GM12878 (cell line): ENCODE results near the gene EYS. TPM values are rescaled to one million over a fixed set of nuclear protein-coding genes. Genes with fewer than 3 reads are reported as not detected.

Experiments used
- ATAC-seq: fragments of 200-7000 bp; cut with Tn5 transposase; 3 replicates; pipeline ENCODE4 v1.9.1; 2020; ENCODE audit warnings: mild to moderate bottlenecking, moderate library complexity
- BruUV-seq: library from RNA; stranded (reverse); fragments of 400-500 nt; replicated peaks from 2 replicates; lab custom pipeline; 2021; lab: Mats Ljungman, UMichigan
- CTCF ChIA-PET: fragments of 300-600 bp; sonication (Branson Sonifier 250); formaldehyde crosslinking; extraction: SDS; loops from one replicate; lab custom pipeline; 2021; ENCODE audit warnings: inconsistent platforms; lab: Yijun Ruan, JAX
- POLR2A ChIA-PET: fragments of 350-600 bp; formaldehyde crosslinking; extraction: SDS; loops from one replicate; lab custom pipeline; 2021; ENCODE audit warnings: inconsistent platforms; lab: Charles Lee
- RAD21 ChIA-PET: fragments of 300-600 bp; sonication (Branson Sonifier 250); formaldehyde crosslinking; loops from one replicate; lab custom pipeline; 2023; ENCODE audit warnings: antibody characterized with exemption; ENCODE audit not compliant: unreplicated experiment; lab: Charles Lee
- SMC1A ChIA-PET: fragments of 300-600 bp; sonication (Branson Sonifier 250); formaldehyde crosslinking; loops from one replicate; lab custom pipeline; 2023; ENCODE audit not compliant: unreplicated experiment, uncharacterized antibody; lab: Charles Lee
- DNase-seq: peaks from one replicate; pipeline ENCODE4 v3.0.0-alpha.2; 2011; ENCODE audit warnings: low read depth, low spot score
- FAIRE-seq: peaks from 3 replicates; lab custom pipeline; 2011; peaks lifted over from hg19 to GRCh38; lab: Jason Lieb, UNC
- H2AFZ ChIP-seq: 2 replicates; pipeline ENCODE4 v1.6.0; 2011; ENCODE audit warnings: low read depth, low read length, control low read depth; ENCODE audit not compliant: control insufficient read depth
- H3K27ac ChIP-seq: 2 replicates; pipeline ENCODE4 v1.5.1; 2011; ENCODE audit warnings: control low read depth; ENCODE audit not compliant: control insufficient read depth, insufficient read depth
- H3K27me3 ChIP-seq, 2 experiments: replicated peaks in 1 of 2; 2 replicates each; pipeline versions ENCODE4 v1.6.0 to v1.6.1; 2011; ENCODE audit warnings: low read length in 1 of 2; ENCODE audit not compliant: control insufficient read depth in 2 of 2, insufficient read depth in 2 of 2
- H3K36me3 ChIP-seq, 2 experiments: 2 replicates each; pipeline ENCODE4 v1.5.1; 2011; ENCODE audit warnings: low read length in 1 of 2; ENCODE audit not compliant: control insufficient read depth in 2 of 2, insufficient read depth in 2 of 2
- H3K4me1 ChIP-seq: 2 replicates; pipeline ENCODE4 v1.6.1; 2011; ENCODE audit warnings: mild to moderate bottlenecking, low read length, moderate library complexity, mixed read lengths; ENCODE audit not compliant: control insufficient read depth, insufficient read depth
- H3K4me2 ChIP-seq: 2 replicates; pipeline ENCODE4 v1.6.0; 2011; ENCODE audit warnings: control low read depth; ENCODE audit not compliant: control insufficient read depth, insufficient read depth
- H3K4me3 ChIP-seq: fragments of 200-600 bp; sonication (generic); 2 replicates; pipeline ENCODE4 v1.5.1; 2016
- H3K79me2 ChIP-seq: 2 replicates; pipeline ENCODE4 v1.6.0; 2011; ENCODE audit warnings: low read length; ENCODE audit not compliant: control insufficient read depth, insufficient read depth
- H3K9ac ChIP-seq: 2 replicates; pipeline ENCODE4 v1.8.0; 2011; ENCODE audit warnings: low read length, control low read depth, mixed read lengths; ENCODE audit not compliant: control insufficient read depth, insufficient read depth
- H3K9me3 ChIP-seq: replicated peaks from 3 replicates; pipeline ENCODE4 v1.5.1; 2011; ENCODE audit warnings: mild to moderate bottlenecking, low read length; ENCODE audit not compliant: control insufficient read depth, insufficient read depth
- H4K20me1 ChIP-seq: 2 replicates; pipeline ENCODE4 v1.6.0; 2011; ENCODE audit not compliant: control insufficient read depth, insufficient read depth
- CBFB ChIP-seq: IDR thresholded peaks from 2 replicates; pipeline ENCODE4 v1.6.1; 2016; ENCODE audit warnings: antibody characterized with exemption, low read depth
- CHD4 ChIP-seq: fragments of 200-600 bp; sonication (generic); IDR thresholded peaks from 2 replicates; pipeline ENCODE4 v1.6.1; 2016; ENCODE audit warnings: mild to moderate bottlenecking
- IKZF2 ChIP-seq, 2 experiments: fragments of 450-650 bp; IDR thresholded peaks; 2 replicates each; pipeline ENCODE4 v1.6.1; 2017; ENCODE audit warnings: mild to moderate bottlenecking in 2 of 2, moderate library complexity in 2 of 2
- JUND ChIP-seq: IDR thresholded peaks from 2 replicates; pipeline ENCODE4 v1.6.1; 2012; ENCODE audit warnings: low read depth, mild to moderate bottlenecking, low read length, improper control_type of control experiment, moderate library complexity
- KAT2A ChIP-seq: conservative IDR thresholded peaks from 2 replicates; pipeline ENCODE4 v1.6.1; 2011; ENCODE audit warnings: low read depth, low read length; ENCODE audit not compliant: control insufficient read depth
- NBN ChIP-seq: fragments of 450-650 bp; IDR thresholded peaks from 2 replicates; pipeline ENCODE4 v1.6.1; 2016
- POLR2A ChIP-seq: IDR thresholded peaks from 2 replicates; pipeline ENCODE4 v1.6.1; 2011; ENCODE audit warnings: low read depth, mild to moderate bottlenecking, low read length
- RAD21 ChIP-seq: IDR thresholded peaks from 2 replicates; pipeline ENCODE4 v1.6.1; 2011; ENCODE audit warnings: mild to moderate bottlenecking, low read depth, low read length, moderate library complexity; ENCODE audit not compliant: insufficient read depth
- SREBF2 ChIP-seq: IDR thresholded peaks from 2 replicates; pipeline ENCODE4 v1.6.1; 2012; ENCODE audit warnings: mild to moderate bottlenecking, low read length
- ZNF24 ChIP-seq: fragments of 450-650 bp; IDR thresholded peaks from 2 replicates; pipeline ENCODE4 v1.6.1; 2017; ENCODE audit warnings: antibody characterized with exemption, mild to moderate bottlenecking
- WGBS: methylation state at CpG from one replicate; pipeline ENCODE4 v1.1.6; 2016; ENCODE audit warnings: low lambda C conversion rate; ENCODE audit not compliant: insufficient replicate concordance, insufficient coverage; ENCODE audit errors: missing lambda C conversion rate; 5-methylcytosine and 5-hydroxymethylcytosine counted together
- in situ Hi-C: fragments of 300-500 bp; cut with MboI; formaldehyde crosslinking; loops from 9 replicates; pipeline ENCODE4 v1.14.3; 2018; ENCODE audit warnings: mixed read lengths
- intact Hi-C: fragments of 100-400 bp; cut with micrococcal nuclease; formaldehyde crosslinking; loops from one replicate; pipeline ENCODE4 v1.14.2; 2022; ENCODE audit not compliant: unreplicated experiment
- polyA plus RNA-seq, 11 experiments: library from polyadenylated mRNA; depleted of rRNA in 4 of 11; unstranded in 6 of 11; stranded (reverse) in 5 of 11; fragments of >200 nt; fragmentation: Nextera tagmentation in 4 of 11; fragmentation: Illumina TruSeq in 1 of 11; extraction: Ambion mirVana in 4 of 11; extraction: Trizol in 1 of 11; gene quantifications; 1 replicate in 1 of 11; 2 replicates in 10 of 11; pipeline versions ENCODE4 v1.2.1 to v1.2.3, GENCODE V29; 2011 to 2016; ENCODE audit warnings: inconsistent platforms in 2 of 11, missing spikeins in 2 of 11, low read depth in 1 of 11
- total RNA-seq, 4 experiments: library from RNA; depleted of rRNA in 3 of 4; stranded (reverse); fragments of >200 nt in 3 of 4; fragmentation: Illumina TruSeq in 1 of 4; extraction: Trizol in 1 of 4; gene quantifications; 2 replicates each; pipeline versions ENCODE4 v1.2.1 to v1.2.3, GENCODE V29; 2013 to 2021
- TF ChIP-seq, protein P1 (sequence below): fragments of 150-350 bp; IDR thresholded peaks from 2 replicates; pipeline ENCODE4 v1.6.1; 2016; ENCODE audit warnings: low read depth, low read length
- TF ChIP-seq, protein P2 (sequence below), 3 experiments: IDR thresholded peaks in 2 of 3; conservative IDR thresholded peaks in 1 of 3; 2 replicates each; pipeline ENCODE4 v1.5.1; 2011; ENCODE audit warnings: low read depth in 3 of 3, low read length in 3 of 3, mild to moderate bottlenecking in 3 of 3, control low read depth in 2 of 3, moderate library complexity in 2 of 3, inconsistent platforms in 1 of 3, mixed read lengths in 1 of 3; ENCODE audit not compliant: control insufficient read depth in 2 of 3, insufficient read depth in 1 of 3; ENCODE audit errors: extremely low read depth in 1 of 3
- TF ChIP-seq, protein P3 (sequence below): IDR thresholded peaks from 2 replicates; pipeline ENCODE4 v1.6.1; 2012; ENCODE audit warnings: low read depth, low read length, improper control_type of control experiment

EYS gene
- total and polyA plus RNA-seq, 10 of the 15 experiments (the other 5 are each of a cell fraction or from before 2014, with no cell fraction given) = under 0.01 to 0.14 (median 0.02) TPM; not detected in 1

DNA sequence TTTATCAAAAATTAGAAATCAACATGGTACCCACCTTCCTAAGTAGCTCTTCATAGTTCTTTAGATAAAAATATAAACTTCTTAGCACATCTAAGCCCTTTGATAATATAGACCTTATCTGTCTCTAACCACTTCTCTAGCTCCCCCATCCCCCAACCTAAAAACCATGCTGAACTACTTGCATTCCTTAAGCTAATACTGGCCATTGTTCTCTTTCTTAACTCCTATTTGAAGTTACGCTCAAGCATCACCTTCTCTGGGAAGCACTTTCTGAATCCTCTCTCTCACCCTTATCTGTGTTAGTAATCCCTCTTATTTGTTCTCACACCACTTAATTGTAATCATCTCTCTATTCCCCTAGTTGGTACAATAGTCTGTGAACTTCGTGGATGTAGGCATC is 1918.5 kb downstream of the EYS start:
- no TSS peak for BruUV-seq
- POLR2A ChIA-PET = no interaction called here

DNA sequence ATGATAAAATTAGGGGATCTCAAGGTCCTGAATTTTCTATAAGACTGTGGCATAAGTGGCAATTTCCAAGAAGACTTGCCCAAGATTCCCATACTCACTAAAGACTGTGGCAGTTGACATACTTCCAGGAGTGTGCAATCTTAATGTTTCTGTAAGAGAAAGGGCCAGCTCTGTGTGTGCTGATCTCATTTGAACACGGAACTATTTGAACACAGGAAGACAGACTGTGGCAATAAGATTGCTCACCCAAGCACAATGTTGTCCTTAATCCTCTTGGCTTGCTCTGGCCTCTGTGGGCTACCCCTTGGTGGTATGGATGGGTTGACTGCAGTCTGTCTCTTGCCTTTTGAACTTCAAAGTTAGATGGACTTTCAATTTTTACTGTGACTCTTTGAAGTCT is 1920.0 kb downstream of the EYS start:
- intact Hi-C loops (no loop called here), in situ Hi-C loops (loop anchor here (25.0 kb wide), 1 partner anchor 475 kb away; the partner anchor contains the start of gene LGSN)
- Histone ChIP-seq H3K27ac (no peak overlapping the region), H2AFZ (no peak overlapping the region), H3K36me3 (no peaks in the 10 kb centered on the region), H3K79me2 (no peaks in the 10 kb centered on the region), H3K4me2 (no peak overlapping the region), H3K9me3 (no peaks in the 10 kb centered on the region), H4K20me1 (no peaks in the 10 kb centered on the region), H3K4me3 (no peak overlapping the region), H3K9ac (no peak overlapping the region), H3K27me3 (no peaks in the 10 kb centered on the region), H3K4me1 (peaks cover 14% of the 10 kb centered on the region)
- no peak for FAIRE-seq
- no peak for DNase-seq
- BruUV-seq = no TSS peak
- ATAC-seq = no peak
- POLR2A ChIA-PET = no interaction called here
- RAD21 ChIA-PET = no interaction called here
- TF ChIP-seq RAD21 (no peak), CBFB (no peak), SREBF2 (no peak), KAT2A (no peak), POLR2A (no peak), ZNF24 (no peak), NBN (no peak), JUND (no peak), CHD4 (no peak)
- TF ChIP-seq, protein P1, sequence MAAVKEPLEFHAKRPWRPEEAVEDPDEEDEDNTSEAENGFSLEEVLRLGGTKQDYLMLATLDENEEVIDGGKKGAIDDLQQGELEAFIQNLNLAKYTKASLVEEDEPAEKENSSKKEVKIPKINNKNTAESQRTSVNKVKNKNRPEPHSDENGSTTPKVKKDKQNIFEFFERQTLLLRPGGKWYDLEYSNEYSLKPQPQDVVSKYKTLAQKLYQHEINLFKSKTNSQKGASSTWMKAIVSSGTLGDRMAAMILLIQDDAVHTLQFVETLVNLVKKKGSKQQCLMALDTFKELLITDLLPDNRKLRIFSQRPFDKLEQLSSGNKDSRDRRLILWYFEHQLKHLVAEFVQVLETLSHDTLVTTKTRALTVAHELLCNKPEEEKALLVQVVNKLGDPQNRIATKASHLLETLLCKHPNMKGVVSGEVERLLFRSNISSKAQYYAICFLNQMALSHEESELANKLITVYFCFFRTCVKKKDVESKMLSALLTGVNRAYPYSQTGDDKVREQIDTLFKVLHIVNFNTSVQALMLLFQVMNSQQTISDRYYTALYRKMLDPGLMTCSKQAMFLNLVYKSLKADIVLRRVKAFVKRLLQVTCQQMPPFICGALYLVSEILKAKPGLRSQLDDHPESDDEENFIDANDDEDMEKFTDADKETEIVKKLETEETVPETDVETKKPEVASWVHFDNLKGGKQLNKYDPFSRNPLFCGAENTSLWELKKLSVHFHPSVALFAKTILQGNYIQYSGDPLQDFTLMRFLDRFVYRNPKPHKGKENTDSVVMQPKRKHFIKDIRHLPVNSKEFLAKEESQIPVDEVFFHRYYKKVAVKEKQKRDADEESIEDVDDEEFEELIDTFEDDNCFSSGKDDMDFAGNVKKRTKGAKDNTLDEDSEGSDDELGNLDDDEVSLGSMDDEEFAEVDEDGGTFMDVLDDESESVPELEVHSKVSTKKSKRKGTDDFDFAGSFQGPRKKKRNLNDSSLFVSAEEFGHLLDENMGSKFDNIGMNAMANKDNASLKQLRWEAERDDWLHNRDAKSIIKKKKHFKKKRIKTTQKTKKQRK = no peak
- TF ChIP-seq, protein P2, sequence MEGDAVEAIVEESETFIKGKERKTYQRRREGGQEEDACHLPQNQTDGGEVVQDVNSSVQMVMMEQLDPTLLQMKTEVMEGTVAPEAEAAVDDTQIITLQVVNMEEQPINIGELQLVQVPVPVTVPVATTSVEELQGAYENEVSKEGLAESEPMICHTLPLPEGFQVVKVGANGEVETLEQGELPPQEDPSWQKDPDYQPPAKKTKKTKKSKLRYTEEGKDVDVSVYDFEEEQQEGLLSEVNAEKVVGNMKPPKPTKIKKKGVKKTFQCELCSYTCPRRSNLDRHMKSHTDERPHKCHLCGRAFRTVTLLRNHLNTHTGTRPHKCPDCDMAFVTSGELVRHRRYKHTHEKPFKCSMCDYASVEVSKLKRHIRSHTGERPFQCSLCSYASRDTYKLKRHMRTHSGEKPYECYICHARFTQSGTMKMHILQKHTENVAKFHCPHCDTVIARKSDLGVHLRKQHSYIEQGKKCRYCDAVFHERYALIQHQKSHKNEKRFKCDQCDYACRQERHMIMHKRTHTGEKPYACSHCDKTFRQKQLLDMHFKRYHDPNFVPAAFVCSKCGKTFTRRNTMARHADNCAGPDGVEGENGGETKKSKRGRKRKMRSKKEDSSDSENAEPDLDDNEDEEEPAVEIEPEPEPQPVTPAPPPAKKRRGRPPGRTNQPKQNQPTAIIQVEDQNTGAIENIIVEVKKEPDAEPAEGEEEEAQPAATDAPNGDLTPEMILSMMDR (IDR thresholded peaks at IDR 0.05 in 2 of 3, conservative IDR thresholded peaks at IDR 0.05 in 1 of 3; ENCODE audit: control insufficient read depth in 2 of 3, extremely low read depth in 1 of 3, insufficient read depth in 1 of 3, low read depth in 3 of 3, low read length in 3 of 3) = no peak
- TF ChIP-seq, protein P3, sequence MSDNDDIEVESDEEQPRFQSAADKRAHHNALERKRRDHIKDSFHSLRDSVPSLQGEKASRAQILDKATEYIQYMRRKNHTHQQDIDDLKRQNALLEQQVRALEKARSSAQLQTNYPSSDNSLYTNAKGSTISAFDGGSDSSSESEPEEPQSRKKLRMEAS = no peak
- SMC1A ChIA-PET = no interaction called here
- WGBS = 0% methylated on average over 1 of the region's 1 CpG
- CTCF ChIA-PET = no interaction called here

More for the DNA sequence above, 1918.5 kb downstream of the EYS start:
- no peak overlapping the region for H3K4me3 ChIP-seq
- no peaks in the 10 kb centered on the region for H4K20me1 ChIP-seq
- no peak for TF ChIP-seq IKZF2 (IDR thresholded peaks at IDR 0.05)
- TF ChIP-seq, all 136 proteins: peak for 0
- ChIA-PET RAD21 (interaction anchor here (1.4 to 1.5 kb wide), 2 partner anchors 24 to 436 kb away, joined by 5 to 6 read pairs; no protein-coding TSS in a partner anchor), CTCF (interaction anchor here (1.2 kb wide), 1 partner anchor 14 kb away, joined by 3 read pairs; no protein-coding TSS in a partner anchor), SMC1A (interaction anchor here (0.6 to 2.0 kb wide), 2 partner anchors 24 to 436 kb away, joined by 3 to 5 read pairs; no protein-coding TSS in a partner anchor)
- no peak for FAIRE-seq
- in situ Hi-C loops = loop anchor here (25.0 kb wide), 1 partner anchor 476 kb away; the partner anchor contains the start of gene LGSN
- H3K79me2 ChIP-seq = no peaks in the 10 kb centered on the region
- intact Hi-C loops = no loop called here
- H3K9ac ChIP-seq = no peak overlapping the region
- DNase-seq = no peak
- H3K4me1 ChIP-seq = peaks cover 14% of the 10 kb centered on the region
- WGBS = 47% methylated on average over 2 of the region's 2 CpGs
- H3K36me3 ChIP-seq = no peaks in the 10 kb centered on the region
- no peak for ATAC-seq
- H3K27ac ChIP-seq = no peak overlapping the region
- no peaks in the 10 kb centered on the region for H3K27me3 ChIP-seq
- no peak overlapping the region for H3K4me2 ChIP-seq
- no peak overlapping the region for H2AFZ ChIP-seq
- H3K9me3 ChIP-seq = no peaks in the 10 kb centered on the region
